ENCODE data around the gene HLA-B.

GRCh38 chr6:31385041-31385440, 28.1 kb upstream of the HLA-B start:
- no peak for TF ChIP-seq CTCF (IDR thresholded peaks at IDR 0.05)
- no peak for TF ChIP-seq ATF3 (CRISPR knock-in tag; conservative IDR thresholded peaks at IDR 0.05)
- TF ChIP-seq, protein P1, sequence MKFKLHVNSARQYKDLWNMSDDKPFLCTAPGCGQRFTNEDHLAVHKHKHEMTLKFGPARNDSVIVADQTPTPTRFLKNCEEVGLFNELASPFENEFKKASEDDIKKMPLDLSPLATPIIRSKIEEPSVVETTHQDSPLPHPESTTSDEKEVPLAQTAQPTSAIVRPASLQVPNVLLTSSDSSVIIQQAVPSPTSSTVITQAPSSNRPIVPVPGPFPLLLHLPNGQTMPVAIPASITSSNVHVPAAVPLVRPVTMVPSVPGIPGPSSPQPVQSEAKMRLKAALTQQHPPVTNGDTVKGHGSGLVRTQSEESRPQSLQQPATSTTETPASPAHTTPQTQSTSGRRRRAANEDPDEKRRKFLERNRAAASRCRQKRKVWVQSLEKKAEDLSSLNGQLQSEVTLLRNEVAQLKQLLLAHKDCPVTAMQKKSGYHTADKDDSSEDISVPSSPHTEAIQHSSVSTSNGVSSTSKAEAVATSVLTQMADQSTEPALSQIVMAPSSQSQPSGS (CRISPR knock-in tag; IDR thresholded peaks at IDR 0.05; ENCODE audit: borderline replicate concordance, low read depth), result no peak
- TF ChIP-seq AFF4 (CRISPR knock-in tag; IDR thresholded peaks at IDR 0.05; ENCODE audit: borderline replicate concordance), result no peak
- TF ChIP-seq, protein P2, sequence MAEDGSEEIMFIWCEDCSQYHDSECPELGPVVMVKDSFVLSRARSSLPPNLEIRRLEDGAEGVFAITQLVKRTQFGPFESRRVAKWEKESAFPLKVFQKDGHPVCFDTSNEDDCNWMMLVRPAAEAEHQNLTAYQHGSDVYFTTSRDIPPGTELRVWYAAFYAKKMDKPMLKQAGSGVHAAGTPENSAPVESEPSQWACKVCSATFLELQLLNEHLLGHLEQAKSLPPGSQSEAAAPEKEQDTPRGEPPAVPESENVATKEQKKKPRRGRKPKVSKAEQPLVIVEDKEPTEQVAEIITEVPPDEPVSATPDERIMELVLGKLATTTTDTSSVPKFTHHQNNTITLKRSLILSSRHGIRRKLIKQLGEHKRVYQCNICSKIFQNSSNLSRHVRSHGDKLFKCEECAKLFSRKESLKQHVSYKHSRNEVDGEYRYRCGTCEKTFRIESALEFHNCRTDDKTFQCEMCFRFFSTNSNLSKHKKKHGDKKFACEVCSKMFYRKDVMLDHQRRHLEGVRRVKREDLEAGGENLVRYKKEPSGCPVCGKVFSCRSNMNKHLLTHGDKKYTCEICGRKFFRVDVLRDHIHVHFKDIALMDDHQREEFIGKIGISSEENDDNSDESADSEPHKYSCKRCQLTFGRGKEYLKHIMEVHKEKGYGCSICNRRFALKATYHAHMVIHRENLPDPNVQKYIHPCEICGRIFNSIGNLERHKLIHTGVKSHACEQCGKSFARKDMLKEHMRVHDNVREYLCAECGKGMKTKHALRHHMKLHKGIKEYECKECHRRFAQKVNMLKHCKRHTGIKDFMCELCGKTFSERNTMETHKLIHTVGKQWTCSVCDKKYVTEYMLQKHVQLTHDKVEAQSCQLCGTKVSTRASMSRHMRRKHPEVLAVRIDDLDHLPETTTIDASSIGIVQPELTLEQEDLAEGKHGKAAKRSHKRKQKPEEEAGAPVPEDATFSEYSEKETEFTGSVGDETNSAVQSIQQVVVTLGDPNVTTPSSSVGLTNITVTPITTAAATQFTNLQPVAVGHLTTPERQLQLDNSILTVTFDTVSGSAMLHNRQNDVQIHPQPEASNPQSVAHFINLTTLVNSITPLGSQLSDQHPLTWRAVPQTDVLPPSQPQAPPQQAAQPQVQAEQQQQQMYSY (CRISPR knock-in tag; IDR thresholded peaks at IDR 0.05), result no peak
- no peak for TF ChIP-seq E2F4 (CRISPR knock-in tag; IDR thresholded peaks at IDR 0.05; ENCODE audit: borderline replicate concordance, low read depth)
- no peak for TF ChIP-seq MAX (CRISPR knock-in tag; IDR thresholded peaks at IDR 0.05)
- no peak for TF ChIP-seq ZSCAN18 (CRISPR knock-in tag; IDR thresholded peaks at IDR 0.05)
